ELR (cell line): Measurements from ENCODE around the gene SNRK.
"Not testable (repeated sequence)": the region's sequence is repeated elsewhere in the genome, so short reads cannot be mapped to it uniquely, and the experiment has no call there.

Experiments
- DNase-seq: peaks from one replicate; pipeline ENCODE4 v3.0.0-alpha.2; 2015; ENCODE audit warnings: low read depth

Gene SNRK

DNA sequence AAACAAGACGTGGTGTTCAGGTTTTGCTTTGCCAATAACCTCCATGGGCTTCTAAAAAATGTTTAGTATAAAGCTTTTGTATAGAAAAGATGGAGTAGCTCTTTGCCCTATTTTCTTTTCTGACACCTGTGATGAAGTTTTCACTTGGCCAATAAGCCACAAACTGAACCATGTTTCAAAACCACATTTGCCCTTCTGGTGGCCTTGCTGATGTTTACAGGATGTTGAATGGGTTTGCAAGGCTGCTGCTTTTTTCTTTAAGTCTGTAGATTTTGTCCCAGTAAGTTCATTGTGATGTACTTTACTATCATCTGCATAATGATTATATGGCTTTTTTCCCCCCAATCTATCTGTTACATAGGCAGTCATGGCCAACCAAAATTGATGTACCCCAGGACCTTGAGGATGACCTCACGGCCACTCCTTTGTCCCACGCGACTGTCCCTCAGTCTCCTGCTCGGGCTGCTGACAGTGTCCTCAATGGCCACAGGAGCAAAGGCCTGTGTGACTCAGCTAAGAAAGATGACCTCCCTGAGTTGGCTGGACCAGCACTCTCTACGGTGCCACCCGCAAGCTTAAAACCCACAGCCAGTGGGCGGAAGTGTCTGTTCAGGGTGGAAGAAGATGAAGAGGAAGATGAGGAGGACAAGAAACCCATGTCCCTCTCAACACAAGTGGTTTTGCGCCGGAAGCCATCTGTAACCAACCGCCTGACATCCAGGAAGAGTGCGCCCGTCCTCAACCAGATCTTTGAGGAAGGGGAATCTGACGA is 60.8 kb downstream of the SNRK start:
- DNase-seq = no peak

DNA sequence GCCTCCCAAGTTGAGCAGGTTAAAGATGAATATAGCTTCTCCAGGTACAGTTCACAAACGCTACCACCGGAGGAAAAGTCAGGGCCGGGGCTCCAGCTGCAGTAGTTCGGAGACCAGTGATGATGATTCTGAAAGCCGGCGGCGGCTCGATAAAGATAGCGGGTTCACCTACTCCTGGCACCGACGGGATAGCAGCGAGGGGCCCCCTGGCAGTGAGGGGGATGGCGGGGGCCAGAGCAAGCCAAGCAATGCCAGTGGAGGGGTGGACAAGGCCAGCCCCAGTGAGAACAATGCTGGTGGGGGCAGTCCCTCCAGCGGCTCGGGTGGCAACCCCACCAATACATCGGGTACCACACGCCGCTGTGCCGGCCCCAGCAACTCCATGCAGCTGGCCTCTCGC is 61.4 kb downstream of the SNRK start:
- DNase-seq = no peak

DNA sequence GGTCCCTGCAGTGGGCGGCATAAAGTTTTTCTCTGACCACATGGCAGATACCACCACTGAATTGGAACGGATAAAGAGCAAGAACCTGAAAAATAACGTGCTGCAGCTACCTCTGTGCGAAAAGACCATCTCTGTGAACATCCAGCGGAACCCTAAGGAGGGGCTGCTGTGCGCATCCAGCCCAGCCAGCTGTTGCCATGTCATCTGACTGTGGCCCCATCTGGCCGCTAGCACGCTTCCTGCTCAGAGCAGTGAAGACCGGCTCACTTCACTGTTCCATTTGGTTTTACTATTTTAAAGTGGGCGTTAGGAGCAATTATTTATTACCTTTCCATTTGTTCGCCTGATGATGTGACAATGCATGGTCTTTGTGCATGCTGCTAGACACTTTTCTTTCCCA is 62.0 kb downstream of the SNRK start:
- DNase-seq = no peak

DNA sequence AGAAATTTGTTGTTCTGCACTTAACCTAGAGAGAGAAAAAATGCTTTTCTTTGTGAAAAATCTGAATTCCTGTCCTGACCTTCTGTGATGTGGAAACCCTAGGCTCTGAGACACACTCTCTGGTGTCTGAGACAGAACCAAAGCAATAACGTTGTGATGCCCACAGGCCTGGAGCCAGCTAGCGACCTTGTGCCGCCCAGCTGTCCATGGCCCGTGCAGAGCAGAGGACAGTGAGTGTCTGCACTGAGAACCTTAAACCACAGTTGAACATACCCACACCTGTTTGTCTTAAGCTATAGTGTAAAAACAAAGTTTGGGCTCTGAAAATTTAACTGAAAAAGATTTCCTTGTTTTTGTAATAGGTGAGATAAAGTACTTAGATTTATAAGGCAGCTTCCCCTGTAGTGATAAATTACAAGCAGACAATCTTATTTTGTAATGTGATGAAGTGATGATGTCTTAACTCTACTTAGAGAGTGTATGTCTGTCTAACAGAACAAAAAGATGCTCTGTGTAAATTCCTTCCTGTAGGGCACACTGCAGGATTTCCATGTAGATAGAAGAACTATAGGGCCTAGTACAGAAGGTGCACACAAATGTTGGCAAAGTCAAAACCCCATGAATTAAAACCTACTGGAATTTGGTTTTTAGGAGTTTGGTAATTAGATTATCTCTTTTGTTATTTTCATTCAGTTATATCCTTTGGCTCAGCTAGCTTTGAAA is 62.7 kb downstream of the SNRK start:
- DNase-seq = no peak

DNA sequence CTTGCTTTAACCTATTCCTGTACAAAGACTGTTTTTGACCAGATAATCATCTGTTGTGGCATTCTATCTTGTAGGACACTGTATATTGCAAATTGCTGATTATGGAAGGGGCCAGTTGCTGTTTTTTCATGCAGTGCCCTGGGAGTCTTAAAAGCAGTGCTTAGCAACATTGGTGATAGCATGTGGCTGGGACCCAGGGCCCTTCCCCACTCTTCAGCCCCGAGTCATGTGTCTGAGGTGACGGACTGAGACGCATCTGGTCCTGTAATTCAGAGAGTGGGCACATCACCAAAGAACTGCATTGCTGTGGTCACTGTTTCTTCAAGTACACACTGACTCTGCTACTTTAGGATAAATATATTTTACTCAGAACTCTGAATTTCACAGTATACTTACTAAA is 63.4 kb downstream of the SNRK start:
- DNase-seq = no peak

DNA sequence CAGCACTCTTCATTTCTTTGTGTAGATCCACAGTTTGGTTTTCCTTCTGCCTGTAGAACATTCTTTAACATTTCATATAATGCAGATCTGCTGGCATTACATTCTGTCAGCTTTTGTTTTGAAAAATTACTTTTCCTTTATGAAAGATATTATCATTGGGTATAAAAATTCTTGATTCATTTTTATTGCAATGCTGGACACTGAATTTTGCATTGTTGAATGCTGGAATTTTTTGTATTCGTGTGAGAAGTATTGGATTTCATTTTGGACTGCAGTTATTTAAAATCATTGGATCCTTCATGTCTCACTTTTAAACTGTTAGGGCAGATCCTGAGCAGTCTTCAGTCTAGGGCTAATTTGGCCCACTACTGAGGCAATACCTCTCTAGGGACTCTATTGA is 67.1 kb downstream of the SNRK start:
- DNase-seq = no peak

DNA sequence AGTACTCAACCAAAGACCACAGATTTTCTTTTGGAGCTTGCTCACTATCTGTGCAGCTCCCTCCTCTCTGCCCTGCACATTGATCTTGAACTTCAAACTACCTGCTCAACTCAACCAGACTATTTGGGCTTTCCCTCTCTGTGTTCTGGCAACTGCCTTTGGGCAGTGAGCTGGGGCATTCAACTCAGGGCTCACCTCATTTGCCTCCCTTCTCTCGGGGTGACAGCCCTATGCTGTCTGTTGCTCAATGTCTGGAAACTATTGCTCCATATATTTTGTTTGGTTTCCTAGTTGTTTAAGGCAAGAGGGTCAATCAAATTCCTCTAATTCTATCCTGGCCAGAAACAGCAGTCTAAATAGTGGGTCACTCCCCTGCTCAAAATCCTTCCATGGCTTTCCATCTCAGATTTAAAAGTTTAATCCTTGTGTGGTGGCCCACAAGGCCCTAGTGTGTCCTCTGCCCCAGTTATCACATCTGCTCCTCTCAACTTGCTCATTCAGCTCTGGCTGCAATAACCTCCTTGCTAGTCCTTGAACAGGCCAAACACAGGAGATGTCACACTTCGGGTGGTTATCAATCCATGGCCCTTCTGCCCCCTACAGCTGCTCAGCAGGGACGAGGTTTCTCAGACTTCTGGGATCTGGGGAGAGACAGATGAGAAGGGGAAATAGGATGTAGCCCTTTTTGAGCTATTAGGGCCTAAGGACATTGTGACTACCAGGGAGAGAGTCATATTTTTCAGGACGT is 67.8 kb downstream of the SNRK start:
- no peak for DNase-seq

DNA sequence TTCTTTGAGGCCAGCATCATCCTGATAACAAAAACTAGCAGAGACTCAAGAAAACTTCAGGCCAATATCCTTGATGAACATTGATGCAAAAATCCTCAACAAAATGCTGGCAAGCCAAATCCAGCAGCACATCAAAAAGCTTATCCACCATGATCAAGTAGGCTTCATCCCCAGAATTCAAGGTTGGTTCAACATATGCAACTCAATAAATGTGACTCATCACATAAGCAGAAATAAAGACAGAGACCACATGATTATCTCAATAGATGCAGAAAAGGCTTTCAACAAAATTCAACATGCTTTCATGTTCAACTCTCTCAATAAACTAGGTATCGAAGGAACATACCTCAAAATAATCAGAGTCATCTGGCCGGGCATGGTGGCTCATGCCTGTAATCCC is 69.7 kb downstream of the SNRK start:
- not testable (repeated sequence) for DNase-seq

DNA sequence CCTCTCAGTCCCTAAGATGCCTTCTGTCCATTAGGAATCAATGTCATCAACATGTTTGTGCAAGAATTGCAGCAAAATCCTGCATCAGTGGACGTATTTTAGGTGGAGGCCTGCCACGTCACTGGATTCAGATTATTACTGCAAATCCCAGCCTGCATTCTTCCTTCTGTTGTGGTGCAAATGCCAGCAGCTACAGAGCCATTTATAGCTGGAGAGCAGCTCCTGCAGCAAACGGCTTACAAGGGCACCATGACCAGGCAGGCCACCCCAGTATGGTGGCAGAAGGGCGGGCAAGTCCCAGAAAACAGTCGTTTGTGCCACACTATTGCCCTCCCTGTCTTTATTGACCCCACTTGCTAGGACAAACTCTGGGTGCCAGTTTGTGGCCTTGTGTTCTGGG is 74.7 kb downstream of the SNRK start:
- DNase-seq = no peak

DNA sequence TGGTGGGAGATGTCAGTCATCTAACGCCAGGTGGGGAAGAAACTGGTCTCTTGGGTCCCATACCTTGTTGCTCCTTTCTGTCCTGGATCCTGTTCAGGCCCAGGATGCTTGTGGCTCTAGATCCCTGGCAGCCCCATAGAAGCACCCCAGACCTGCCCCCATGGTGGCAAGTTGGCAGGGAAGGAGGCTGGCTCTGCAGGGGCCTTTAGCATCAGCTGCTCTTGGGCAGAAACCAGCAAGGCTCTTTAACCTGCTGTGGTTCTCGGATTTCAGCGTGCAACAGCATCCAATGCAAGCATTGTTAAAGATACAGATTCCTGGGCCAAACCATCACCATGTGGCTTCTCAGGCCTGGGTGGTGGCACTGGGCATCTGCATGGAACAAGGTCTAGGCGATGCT is 75.8 kb downstream of the SNRK start:
- no peak for DNase-seq

DNA sequence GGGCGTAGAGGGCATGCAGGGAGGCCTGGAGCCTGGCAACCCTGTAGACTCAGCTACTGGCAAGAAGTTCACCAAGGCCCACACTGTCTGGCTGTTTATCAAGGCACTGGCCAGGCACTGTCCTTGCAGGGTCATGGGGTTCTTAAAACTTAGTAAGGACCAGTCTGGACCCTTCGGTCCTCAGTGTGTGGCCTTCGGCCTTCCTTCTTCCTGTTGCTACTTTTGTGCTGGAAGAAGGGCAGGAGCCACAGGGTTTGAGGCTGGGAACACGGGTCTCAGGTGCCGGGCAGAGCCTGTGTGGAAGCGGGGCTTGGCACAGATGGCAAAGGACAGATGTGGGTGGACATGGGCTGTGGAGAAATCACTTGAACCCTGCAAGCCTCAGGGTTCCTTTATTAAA is 76.6 kb downstream of the SNRK start:
- DNase-seq = no peak

DNA sequence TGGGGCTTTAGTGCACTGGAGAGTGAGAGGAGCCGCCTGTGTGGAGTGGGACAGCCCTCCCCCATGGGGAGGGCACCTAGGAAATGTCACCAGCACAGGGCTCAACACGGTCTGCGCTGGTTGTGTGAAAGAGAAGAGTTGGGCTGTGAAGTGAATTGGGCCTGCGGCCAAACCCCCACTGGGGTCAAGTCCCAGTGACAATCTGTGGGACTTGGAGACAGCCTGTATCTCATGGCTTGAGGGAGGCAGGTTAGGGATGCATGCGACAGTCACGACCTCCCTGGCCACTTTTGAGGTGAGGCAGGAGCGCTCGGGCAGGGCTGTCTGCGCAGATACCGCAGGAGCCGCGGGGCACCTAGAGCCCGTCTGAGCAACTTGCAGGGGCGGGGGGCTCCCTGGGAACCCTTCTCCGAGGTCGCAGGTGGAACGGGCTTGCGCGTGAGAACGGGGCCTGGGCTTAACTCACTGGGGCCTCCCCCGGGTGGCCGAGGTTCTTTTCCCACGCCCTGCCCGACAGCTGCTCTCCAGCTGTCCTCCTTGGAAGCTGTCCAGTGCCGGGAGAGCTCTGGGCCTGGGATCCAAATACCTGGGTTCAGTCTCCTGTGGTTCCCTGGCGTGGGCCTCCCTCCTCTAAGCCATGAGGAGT is 77.4 kb downstream of the SNRK start:
- no peak for DNase-seq

DNA sequence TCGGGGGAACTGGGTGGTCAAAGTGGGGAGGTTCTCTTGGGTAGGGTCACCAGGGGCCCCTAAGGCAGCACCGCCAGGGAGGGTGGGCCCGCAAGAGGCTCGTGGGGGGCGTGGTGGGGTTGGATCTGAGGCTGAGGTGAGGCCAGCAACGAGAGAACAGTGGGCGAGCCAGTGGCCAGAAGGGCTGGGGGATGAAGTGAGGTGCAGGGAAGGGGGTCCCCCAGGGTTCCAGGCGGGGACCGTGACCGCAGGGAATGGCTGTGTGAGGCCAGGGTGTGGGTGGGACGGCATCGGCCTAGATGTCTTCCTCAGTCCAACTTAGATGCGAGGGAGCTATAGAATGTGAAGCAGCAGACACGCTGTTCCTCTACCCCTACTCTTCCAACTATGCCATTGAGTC is 78.2 kb downstream of the SNRK start:
- no peak for DNase-seq

DNA sequence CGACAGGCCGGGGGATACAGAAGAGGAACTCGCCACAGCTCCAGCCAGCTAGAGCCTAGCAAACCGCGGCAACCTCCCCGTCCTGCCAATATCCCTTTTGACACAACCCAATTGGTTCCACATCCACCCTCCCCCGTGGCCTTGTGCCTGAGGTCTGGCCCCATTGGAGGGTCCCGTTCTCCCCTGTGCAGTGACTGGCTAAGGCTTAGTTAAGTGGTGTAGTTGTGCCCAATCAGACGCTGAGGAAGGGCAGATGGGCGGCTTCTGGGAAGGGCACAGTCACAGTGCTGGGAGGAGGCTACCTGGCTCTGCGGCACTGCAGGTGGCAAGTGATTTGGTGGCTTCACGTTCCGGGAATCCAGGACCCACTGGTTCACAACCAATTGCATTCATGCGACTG is 78.6 kb downstream of the SNRK start:
- DNase-seq = no peak

DNA sequence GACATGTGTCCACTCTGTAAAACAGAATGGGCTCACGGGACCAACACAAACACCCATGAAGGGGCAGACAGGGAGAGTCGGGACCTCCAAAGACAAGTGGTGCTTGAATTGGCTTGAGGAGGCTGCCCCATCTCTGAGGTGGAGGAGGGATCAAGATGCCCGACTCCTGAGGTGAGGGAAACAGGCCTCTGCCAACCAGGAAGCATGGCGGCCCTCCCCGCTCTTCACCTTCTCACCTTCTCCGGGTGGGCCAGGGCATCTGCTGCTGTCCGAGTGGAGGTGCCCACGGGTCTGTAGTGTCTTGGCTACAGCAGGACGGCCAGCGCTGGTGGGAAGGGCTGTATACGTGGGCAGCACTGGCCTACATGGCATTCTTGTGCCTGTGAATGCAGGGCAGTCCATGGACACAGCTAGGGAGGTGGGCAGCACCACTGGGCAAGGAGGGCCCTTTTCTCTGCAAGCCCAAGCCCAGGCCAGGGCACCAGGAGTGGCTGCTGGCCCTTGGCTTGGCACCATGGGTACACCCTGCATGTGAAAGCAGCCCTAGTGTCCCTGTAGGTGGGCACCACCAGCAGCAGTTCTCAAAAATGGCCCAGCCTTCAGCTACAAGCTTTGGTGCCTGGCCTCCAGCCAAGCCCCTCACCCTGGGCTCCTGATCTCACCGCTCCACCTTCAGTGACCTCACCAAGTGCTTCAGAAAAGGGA is 79.4 kb downstream of the SNRK start:
- no peak for DNase-seq

DNA sequence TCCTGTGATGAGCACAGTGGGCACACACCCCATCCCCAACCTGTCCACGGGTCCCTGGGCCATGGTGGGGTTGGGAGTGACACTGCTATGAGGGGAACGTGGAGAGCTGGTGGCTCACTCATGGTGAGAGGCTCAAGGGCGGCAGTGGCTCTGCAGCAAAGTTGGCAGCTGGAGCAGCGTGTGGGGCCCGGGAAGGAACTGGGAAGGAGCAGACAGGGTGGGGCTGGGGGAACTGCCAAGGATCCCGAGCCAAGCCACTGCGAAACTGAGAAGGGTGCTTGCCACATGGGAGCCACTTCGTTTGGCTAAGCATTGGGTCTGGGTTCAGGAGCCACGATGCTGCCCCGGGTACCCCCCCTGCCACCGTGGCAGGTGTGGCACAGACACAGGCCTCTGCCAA is 80.1 kb downstream of the SNRK start:
- no peak for DNase-seq

DNA sequence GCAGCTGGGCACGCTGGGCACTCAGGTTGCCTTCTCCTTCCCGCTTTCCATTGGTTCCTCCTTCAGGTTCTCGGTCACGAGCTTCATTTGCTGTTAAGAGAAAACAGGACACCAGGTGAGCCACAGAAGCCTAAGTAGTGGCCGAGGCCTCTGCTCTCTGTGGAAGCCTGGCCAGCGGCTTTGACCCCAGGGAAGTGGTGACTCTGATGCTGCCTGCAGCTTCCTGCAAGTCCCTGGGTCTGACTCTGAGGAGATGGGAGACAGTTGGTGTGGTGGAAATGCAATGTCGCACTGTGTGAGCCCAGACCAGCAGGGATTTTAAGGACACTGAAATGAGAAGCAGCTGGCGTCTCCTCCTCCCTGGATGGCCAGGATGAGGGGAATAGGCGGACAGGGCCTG is 80.5 kb downstream of the SNRK start:
- DNase-seq = no peak

DNA sequence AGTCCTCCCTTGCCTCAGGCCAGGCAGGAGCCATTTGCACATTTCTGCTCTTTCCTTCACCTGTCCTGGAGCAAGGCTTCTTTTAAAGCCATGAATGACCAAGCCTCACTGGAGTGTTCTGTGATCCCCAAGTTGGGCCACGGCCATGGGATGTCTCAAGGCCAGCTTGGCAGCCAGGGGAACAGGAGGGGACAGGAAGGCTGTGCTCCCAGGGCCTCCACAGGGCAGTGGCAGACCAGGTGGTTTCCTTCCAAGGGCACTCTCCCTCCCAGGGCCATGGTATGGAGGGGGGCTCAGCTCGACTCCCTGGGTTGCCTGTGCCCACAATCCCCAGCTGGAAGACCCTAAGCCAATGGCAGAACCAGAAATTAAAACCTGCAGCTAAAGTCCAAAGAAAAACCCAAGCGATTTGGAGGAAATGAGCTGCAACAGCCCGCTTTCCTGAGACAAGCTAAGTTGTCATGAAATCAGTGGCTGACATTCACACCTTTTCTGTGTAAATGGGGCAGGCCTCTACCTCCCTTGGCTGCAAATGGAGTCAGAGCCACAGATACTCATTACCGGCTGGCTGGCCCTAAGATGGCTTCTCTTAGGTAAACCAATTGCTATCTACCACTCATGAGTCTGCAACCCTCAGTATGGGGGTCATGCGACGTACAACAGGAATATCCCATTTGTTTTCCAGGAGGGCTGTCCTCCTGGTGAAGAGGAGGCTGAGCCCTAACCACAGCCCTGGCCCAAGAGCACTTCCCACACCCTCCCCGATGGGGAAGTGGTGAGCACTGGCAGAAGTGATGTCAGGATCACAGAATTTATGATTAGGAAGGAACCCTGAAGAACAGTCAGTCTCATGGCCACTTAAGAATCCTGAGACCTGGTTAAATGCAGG is 83.3 kb downstream of the SNRK start:
- no peak for DNase-seq

DNA sequence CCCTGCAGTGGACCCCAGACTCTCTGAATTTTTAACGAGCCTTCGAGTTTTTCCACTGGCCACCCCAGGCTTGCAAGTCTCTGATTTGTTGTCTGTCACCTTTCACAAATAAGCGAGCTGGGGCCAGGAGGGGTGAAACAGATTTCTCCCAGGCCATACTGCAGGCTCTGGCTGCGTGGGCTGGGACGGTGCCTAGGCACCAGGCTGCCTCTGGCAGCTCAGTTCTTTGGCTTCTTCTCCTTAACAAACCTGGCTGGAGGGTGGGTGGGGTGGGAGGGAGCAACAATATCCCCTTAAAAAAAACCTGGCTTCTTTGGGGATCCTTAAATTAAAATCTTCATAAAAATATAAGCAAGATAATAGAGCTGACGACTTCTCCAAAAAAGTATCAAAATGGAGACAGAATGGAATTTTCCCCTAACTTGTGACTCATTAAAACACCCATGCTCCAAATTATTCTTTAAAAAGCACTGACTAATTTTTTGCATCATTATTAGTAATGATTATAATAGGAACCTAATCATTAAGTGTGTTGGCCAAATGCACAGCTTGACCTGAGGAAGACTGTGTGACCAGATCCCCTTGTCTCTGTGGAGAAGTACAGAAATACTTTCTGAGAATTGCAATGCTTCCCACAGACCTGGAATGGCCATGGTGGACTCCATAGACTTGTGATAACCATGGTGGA is 84.1 kb downstream of the SNRK start:
- no peak for DNase-seq

DNA sequence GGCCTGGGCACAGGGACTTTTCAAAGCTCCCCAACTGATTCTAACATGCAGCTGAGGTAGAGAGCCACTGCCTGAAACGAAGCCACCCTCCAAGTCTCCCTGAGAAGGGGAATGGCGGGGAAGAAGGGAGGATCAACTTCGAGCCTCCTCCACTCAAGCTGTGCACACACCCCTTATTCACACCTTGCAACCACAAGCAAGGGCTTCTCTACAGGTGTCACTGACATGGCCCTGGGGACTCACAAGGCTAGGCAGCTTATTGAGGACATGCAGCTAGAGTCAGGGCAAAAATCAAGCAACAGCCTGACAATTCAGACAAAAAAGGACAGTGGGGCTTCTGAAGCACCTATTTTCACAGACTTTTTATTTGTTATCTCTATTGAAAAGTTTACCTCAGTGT is 85.2 kb downstream of the SNRK start:
- DNase-seq = no peak
